NOMO-1 (cell line): Measurements from ENCODE around the gene CDK11B.

ENCODE experiments used
- DNase-seq, 2 experiments: peaks; one replicate each; lab custom pipeline; 2025; ENCODE audit not compliant: unreplicated experiment in 2 of 2; lab: John Stamatoyannopoulos, UW

Gene CDK11B

DNA sequence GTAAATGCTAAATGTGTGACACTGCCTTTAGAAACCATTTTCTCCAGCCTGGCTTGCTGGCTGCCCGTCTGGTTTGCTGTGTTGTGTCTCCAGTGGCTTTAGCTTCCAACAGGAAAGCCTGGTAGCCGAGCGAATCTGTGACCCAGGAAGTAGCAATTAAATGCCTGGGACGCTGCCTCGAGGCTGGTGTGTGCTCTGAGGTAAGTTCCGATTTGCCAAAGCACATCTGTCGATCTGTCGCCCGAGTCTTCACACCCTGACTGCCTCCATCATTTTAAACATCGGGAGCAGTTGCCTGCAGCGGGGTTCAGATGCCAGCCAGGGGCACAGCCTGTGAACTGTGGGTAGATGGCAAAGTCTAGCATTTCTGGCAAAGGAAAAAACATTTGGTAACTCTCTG lies 41.3 kb downstream of the CDK11B start:
- no peak for DNase-seq

DNA sequence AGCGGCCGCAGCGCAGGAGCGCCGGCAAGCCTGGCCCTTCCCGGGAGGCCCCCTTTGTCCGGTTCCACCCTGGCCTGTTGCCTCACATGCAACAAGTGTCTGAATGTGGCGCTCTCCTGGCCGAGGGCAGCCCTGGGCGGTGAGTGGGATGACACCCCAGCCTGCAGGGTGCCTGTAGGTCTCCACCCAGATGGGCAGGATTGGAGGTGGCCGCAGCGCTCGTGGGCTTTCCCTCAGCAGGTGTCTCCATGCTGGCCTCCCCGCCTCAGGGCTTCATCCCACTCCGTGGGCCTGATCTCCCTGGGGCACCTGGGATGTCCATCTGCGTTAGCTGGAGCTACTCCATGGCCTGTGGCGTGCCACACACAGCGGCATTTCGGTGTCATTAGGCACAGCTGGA lies 42.0 kb downstream of the CDK11B start:
- no peak for DNase-seq

DNA sequence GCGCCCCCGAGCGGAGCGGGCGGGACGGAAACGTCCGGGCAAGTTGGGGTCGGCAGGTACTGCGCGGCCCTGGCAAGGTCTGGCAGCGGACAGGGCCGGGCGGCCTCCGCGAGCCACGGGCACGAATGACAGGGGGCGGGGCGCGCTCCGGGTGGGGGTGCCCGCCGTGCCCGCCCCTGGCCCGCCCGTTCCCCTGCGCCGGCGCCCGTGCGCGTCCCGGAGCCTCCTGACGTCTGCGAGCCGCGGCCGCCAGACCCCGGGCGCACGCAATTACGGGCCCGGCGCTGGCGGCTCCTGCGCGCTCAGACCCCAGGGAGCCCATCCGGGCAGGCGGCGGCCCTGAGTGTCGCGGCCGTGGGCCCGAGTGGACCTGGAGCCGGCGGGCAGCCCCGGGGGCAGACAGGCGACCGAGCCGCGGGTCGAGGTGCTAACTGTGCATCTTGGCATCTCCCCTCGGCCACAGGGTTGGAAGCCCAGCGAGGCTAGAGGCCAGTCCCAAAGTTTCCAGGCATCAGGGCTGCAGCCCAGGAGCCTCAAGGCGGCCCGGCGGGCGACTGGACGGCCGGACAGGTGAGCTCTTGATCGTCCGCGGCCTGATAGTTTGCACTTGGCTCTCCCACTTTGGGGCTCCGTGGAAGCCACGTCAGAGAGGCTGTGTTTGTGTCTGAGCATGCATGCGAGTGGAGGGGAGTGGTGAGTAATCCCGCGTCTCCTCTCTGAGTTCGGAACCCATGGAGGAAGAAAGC lies 42.6 kb downstream of the CDK11B start:
- peak in 1 of 2 experiments; percentile 22 for DNase-seq

DNA sequence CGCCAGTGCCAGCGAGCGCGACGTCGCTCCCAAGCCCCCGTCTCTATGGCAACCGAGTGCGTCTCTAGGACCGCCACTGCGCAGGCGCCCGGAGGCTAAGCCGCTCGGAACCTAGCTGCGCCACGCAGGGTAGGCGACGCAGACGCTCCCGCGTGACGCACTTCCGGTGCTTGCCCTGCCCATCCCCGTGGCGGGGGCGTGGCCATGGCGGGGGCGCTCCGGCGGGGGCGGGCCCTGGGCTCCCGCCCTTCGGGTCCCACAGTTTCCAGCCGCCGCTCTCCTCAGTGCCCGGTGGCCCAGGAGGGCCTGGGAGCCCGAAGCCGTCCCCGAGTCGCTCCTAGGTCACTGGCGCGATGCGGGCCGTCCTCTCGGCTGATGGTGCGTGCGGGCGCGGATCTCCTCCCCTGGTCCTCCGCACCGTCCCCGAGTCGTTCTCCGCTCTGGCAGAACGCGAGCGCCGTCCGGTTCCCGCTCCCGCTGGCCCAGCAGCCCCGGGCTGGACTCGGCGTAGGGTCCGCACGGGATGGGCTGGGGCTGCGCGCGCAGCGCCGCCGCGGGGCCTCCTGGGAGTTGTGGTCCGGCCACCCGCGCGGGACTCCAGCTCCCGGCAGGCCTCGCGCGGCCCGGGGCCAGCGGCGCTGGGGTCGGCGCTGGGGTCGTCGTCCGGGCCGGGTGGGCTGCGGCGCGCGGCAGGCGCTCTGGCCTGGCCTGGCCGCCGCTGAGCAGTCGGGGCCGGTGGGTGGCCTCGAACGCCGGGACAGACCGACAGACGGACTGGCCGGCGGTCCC lies 43.4 kb downstream of the CDK11B start, which contains the start of gene MIB2:
TSS of gene MIB2 (plus strand) at position 245 of the 789 bp plus-strand sequence. CDS start 7,953 bp downstream, outside the sequence.
- DNase-seq: peak; percentile 96 to 97

DNA sequence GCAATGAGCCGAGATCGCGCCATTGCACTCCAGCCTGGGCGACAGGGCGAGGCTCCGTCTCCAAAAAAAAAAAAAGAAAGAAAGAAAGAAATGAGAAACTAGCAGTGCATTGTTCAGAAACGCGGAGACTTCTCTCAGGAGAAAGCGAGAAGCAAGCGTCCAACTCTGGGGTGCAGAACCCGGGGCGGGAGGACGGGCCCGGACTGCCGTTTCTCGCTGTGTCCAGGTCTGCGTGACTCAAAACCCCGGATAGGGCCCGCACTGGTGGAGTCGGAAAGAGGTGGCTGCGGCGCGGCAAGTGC lies 43.9 kb downstream of the CDK11B start:
- DNase-seq: no peak

DNA sequence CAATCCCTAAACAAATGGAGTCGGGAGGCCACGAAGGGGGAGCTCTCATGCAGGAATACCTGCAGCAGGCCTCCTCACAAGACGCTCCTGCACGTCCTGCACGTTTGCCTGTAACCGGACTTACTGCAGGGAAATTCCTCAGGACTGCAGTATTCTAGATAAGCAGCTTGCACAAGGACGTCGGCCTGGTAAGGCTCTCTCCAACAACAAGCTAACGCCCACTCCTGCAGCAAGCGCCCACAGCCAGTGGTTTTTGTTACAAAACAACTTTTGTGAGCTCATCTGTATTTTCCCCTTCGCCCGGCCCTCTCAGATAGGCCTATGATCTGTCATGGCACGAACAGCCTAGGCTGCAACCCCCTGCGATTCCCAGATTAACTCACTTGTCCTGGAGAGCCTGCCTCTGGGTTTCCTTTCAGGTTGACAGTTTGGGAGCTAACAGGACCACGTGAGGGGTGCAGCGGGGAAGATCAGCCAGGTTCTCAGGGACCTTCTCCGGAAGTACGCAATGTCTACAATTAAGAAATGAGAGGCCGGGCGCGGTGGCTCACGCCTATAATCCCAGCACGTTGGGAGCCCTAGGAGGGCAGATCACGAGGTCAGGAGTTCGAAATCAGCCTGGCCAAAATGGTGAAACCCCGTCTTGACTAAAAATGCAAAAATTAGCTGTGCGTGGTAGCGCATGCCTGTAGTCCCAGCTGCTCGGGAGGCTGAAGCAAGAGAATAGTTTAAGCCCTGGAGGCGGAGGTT lies 44.4 kb downstream of the CDK11B start:
- DNase-seq: peak; percentile 76 to 86

DNA sequence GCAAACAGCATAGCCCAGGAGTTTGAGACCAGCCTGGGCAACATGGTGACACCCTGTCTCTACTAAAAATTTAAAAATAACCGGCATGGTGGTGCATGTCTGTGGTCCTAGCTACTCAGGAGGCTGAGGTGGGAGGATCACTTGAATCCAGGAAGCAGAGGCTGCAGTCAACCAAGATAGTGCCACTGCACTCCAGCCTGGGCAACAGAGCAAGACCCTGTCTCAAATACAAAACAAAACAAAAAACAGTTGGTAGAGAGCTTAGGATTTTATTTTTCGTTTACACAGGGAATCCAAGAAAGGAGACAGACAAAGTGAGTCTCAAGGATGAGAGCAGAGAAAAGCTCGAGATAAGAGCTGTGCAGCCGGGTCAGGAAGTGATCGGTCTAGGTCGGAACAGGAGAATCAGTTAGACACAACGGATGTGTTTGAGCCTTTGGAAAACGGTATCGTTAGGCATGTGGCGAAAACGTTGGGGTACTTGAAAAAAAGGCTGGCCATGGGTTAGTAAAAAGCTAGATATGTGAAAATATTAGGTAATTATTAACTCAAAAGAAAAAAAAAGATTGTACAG lies 45.2 kb downstream of the CDK11B start:
- no peak for DNase-seq

DNA sequence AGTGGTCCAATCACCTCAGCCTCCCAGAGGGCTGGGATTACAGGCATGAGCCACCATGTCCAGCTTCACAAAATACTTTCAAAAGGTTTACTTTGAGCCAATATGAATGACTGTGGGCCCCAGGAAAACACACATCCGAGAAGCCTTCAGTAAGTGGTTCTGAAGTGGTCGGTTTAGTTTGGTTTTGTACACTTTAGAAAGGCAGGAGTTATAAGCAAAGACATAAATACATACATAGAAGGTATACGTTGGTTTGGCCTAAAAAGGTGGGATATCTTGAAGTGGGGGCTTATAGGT lies 46.8 kb downstream of the CDK11B start:
- DNase-seq: no peak

DNA sequence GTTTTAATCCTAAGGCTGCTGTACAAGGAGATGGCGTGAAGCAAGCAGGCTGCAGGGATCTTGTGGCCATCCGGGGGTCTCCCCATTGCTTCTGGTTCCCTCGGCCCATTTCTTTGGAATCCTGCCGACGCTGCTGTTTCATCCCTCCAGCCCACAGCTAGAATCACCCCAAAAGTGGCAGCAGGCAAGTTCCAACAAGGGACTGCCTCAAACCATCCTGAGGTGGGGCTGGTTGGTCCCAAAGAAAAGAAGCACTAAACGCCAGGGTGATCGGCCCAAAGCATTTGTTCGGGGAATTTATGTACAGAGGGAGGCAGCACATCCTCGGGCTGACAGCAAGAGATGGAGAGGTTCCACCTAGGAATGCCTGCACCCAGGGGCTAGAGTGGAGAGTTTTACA lies 48.0 kb downstream of the CDK11B start:
- DNase-seq: no peak

DNA sequence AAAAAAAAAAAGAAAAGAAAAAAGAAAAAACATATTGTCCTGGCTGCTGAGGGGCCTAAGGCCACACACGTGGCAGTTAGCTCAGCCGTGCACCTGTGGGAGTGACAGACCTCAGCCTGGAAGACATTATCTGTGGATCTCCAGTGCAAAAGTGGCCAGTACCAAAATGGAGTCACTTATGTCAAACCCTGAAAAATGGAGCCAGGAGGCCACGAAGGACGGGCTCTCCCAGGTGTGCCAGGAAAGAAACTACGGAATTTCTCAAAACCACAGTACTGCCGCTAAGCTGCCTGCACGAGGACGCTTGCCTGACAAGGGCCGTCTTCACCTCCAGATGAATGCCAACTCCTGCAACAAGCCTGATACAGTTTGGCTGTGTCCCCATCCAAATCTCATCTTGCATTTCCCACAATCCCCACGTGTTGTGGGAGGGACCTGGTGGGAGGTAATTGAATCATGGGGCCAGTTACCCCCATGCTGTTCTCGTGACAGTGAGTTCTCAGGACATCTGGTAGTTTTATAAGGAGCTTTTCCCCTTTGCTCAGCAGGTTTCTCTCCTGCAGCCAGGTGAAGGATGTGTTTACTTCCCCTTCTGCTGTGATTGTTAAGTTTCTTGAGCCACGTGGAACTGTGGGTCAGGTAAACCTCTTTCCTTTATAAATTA lies 48.9 kb downstream of the CDK11B start:
- DNase-seq: no peak

DNA sequence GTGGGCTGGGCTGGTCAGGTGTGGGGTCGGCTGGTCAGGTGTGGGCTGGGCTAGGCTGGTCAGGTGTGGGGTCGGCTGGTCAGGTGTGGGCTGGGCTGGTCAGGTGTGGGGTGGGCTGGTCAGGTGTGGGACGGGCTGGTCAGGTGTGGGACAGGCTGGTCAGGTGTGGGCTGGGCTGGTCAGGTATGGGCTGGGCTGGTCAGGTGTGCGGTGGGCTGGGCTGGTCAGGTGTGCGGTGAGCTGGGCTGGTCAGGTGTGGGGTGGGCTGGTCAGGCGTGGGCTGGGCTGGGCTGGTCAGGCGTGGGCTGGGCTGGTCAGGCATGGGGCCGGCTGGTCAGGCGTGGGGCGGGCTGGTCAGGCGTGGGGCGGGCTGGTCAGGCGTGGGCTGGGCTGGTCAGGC lies 52.6 kb downstream of the CDK11B start:
- no peak for DNase-seq

DNA sequence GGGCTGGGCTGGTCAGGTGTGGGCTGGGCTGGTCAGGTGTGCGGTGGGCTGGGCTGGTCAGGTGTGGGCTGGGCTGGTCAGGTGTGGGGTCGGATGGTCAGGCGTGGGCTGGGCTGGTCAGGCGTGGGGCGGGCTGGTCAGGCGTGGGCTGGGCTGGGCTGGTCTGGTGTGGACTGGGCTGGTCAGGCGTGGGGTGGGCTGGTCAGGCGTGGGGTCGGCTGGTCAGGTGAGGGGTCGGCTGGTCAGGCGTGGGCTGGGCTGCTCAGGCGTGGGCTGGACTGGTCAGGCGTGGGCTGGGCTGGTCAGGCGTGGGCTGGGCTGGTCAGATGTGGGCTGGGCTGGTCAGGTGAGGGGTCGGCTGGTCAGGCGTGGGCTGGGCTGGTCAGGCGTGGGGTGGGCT lies 53.1 kb downstream of the CDK11B start:
- DNase-seq: no peak

DNA sequence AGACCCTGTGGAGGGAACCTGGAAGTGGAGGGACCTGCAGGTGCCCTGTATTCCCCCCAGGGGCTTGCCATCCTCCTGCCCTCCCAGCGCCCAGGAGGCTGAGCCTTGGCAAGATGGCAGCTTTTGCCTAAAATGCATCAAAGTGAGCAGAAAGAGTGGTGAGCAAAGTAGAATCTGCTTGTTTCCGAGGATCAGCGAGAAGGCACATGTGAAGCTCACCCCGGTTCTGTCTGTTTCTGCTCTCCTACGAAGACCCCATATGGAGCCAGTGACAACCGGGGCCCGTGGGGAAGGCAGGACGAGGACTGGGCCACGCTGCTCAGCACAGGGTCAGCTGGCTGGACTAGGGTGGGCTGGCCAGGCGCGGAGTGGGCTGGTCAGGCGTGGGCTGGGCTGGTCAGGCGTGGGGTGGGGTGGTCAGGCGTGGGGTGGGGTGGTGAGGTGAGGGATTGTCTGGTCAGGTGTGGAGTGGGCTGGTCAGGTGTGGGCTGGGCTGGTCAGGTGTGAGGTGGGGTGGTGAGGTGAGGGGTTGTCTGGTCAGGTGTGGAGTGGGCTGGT lies 53.7 kb downstream of the CDK11B start:
- DNase-seq: no peak

DNA sequence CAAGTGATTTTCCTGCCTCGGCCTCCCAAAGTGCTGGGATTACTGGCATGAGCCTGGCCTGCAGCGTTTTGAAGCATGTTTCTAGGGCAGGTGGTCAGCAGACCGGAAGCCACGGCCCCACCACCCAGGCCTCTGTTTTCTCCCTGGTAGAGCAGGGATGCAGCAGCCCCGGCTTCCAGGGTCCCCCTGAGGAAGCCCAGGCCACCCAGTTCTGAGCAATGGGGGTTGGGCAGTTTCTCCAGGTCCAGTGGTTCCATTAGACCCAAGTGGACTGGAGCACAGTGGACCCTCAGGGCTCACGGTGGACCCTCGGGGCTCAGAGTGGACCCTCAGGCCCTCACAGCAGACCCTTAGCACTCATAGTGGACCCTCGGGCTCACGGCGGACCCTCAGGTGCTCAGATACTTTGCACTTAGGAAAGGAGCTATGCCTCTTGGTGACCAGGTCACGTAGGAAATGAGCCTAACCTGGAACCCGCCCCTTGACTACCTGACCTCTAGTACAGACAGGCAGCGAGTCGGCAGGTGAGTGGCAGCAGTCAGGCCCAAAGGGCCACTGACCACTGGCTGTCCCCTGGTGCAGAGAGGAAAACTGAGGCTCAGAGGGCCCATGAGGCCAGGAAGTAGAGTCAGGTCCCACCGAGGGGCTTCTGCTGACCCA lies 54.3 kb downstream of the CDK11B start:
- DNase-seq: no peak

DNA sequence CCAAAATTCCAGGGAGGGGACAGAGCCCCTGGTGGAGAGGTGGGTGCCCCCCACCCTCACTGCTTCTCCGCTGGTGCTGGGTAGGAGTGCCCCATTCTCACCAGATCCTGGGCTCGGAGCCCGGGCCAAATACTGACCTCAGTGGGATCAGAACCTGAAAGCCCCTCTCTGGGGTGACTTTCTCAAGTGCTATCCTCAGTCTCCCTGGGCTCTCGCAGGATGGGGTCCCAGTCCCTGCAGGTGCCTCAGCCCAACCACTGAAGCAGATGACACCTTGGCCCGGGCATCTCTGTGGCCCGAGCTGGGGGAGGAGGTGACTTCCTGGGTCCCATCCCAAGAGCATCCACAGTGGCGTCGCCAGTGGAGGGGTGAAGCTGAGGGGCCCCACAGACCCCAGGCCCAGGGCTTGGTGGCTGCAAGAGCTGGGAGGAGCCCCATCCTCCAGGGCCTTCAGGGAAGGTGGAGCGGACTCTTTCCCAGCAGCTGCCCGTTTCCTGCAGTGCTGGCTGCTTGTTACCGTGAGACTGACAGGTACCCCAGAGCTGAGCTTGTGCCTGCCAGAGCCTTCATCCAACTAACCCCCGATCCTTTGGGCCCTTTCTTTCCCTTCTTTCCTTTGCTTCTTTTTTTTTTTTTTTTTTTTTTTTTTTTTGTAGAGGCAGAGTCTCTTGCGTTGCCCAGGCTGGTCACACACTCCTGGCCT lies 55.0 kb downstream of the CDK11B start:
- DNase-seq: no peak

DNA sequence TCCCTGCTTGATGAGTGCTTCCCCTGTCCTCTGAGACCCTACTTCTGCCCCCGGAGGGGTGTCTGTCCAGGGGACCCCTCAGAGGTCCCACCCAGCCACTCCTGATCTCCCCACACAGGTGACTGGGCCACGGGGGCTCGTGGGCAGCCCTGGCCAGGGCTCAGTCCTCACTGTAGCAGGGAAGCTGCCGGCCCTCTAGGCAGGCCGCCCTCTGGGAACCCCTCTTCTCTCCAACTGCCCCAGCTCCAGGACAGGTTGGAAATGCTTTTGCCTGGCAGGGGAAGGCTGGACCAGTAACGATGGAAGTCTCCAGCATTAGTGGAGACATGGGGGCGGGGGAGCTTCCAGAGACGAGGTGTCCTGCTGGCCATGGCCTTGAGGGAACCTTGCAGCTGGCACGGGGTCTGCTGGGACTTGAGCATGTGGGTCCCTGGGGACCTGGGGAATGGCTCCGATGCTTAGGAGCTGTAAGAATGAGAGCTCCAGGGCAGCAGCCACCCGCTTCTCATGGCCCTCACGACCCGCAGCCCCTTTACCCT lies 55.8 kb downstream of the CDK11B start:
- DNase-seq: no peak

DNA sequence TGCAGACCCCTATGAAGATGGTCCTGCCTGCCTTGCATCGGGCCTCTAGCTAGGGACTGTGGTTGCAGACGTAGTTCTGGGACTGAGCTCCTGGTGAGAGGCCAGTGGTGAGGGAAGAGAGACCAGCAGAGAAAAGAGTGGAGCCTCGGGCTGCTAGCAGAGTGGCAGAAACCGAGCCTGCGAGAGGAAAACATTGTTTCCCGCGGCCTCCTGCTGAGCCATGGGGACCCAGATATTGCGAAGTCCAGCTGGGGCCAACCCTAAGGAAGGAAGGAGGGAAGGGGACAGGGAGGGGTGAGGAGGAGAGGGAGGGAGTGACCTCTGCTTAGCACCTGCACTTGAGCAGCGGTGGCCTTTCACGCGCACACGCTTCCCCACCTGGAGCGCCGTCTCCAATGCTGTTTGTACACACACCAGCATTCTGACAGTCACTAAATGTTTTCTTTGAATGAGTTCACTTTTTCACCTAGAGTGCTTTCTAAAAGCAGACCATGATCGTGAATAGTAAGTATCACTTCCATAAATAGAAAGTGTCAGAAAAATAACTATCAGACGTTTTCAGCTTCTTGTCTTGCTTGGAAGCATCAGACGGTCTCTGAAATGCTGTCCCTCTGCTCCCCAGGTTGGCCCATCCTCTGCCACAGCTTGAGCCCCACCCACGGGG lies 56.4 kb downstream of the CDK11B start:
- DNase-seq: no peak

DNA sequence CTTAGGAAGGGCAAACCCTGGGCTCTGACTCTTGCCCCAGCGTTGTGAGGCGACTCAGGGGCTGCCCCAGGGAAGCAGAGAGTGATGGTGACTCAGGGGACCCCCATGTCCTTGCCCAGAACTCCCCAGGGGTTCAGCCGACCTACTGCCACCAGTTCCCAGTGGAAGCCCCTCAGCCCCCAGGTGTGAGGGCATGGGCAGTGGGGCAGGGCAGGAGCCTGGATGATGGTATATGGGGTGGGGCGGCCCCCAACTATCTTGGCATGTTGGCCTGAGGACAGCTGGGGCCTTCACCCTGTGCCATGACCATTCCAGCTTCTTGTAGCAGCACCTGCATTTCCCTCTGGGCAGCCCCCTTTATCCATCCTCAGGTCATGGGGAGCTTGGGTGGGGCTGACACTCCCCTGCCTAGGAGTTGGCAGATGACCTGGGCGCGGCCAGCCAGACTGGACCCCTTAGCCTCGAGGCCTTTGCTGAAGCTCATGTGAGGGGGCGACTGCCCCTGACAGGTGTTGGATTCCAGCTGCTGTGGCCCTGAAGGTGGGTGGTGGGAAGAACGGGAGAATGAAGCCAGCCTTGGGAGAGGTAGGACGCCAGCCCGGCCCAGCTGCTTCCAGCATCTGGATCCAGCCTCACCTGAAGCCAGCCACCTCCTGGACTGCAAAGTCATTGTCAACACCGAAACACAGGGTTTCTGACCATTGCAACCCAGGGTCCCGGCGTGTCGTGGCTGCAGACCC lies 57.1 kb downstream of the CDK11B start:
- no peak for DNase-seq
